GM12878 (cell line): Measurements from ENCODE around the gene CR1L. TPM values are rescaled to one million over a fixed set of nuclear protein-coding genes. Genes with fewer than 3 reads are reported as not detected.

Source experiments
- ATF7 ChIP-seq: fragments of 450-650 bp; IDR thresholded peaks from 2 replicates; pipeline ENCODE4 v1.6.1; 2016; ENCODE audit warnings: low read depth, mild to moderate bottlenecking
- BACH1 ChIP-seq: fragments of 450-650 bp; IDR thresholded peaks from 2 replicates; pipeline ENCODE4 v1.6.1; 2017; ENCODE audit warnings: mild to moderate bottlenecking, borderline replicate concordance
- CBFB ChIP-seq: IDR thresholded peaks from 2 replicates; pipeline ENCODE4 v1.6.1; 2016; ENCODE audit warnings: antibody characterized with exemption, low read depth
- EED ChIP-seq: sonication (generic); IDR thresholded peaks from 2 replicates; pipeline ENCODE4 v1.6.1; 2016; ENCODE audit warnings: antibody characterized with exemption, low read depth
- EGR1 ChIP-seq, 2 experiments: IDR thresholded peaks; 1 replicate in 1 of 2; 2 replicates in 1 of 2; pipeline ENCODE4 v1.6.1; 2011 to 2012; ENCODE audit warnings: low read depth in 2 of 2, low read length in 2 of 2, borderline replicate concordance in 1 of 2, mild to moderate bottlenecking in 1 of 2, moderate library complexity in 1 of 2
- ETV6 ChIP-seq, 2 experiments: fragments of 450-650 bp in 1 of 2; IDR thresholded peaks in 1 of 2; conservative IDR thresholded peaks in 1 of 2; 2 replicates each; pipeline ENCODE4 v1.6.1; 2014; ENCODE audit warnings: antibody characterized with exemption in 1 of 2, borderline replicate concordance in 1 of 2, low read depth in 1 of 2, mild to moderate bottlenecking in 1 of 2, moderate library complexity in 1 of 2
- HDAC2 ChIP-seq: fragments of 200-600 bp; sonication (generic); IDR thresholded peaks from 2 replicates; pipeline ENCODE4 v1.6.1; 2017
- HDAC6 ChIP-seq: fragments of 200-600 bp; sonication (generic); IDR thresholded peaks from one replicate; pipeline ENCODE4 v1.8.0; 2017; ENCODE audit warnings: antibody characterized with exemption; ENCODE audit not compliant: unreplicated experiment
- MEF2B ChIP-seq: fragments of 450-650 bp; IDR thresholded peaks from 2 replicates; pipeline ENCODE4 v1.6.1; 2018; ENCODE audit warnings: mild to moderate bottlenecking, moderate library complexity; ENCODE audit not compliant: partially characterized antibody, poor library complexity, severe bottlenecking
- NFIC ChIP-seq: IDR thresholded peaks from 2 replicates; pipeline ENCODE4 v1.6.1; 2012; ENCODE audit warnings: low read depth, mild to moderate bottlenecking, inconsistent platforms, low read length, moderate library complexity
- NR2C2 ChIP-seq: IDR thresholded peaks from 2 replicates; pipeline ENCODE4 v1.6.1; 2011; ENCODE audit warnings: borderline replicate concordance, low read depth; ENCODE audit not compliant: control insufficient read depth, insufficient read length
- POLR2AphosphoS5 ChIP-seq: IDR thresholded peaks from 2 replicates; pipeline ENCODE4 v1.6.1; 2011; ENCODE audit warnings: mild to moderate bottlenecking, low read length, inconsistent platforms
- POU2F2 ChIP-seq: IDR thresholded peaks from 3 replicates; pipeline ENCODE4 v1.6.1; 2011; ENCODE audit warnings: low read depth, mild to moderate bottlenecking, low read length, borderline replicate concordance
- PRDM15 ChIP-seq: fragments of 450-650 bp; formaldehyde crosslinking; IDR thresholded peaks from 2 replicates; pipeline ENCODE4 v1.4.0; 2020; ENCODE audit warnings: mild to moderate bottlenecking, moderate library complexity
- RAD51 ChIP-seq: fragments of 450-650 bp; IDR thresholded peaks from 2 replicates; pipeline ENCODE4 v1.6.1; 2016; ENCODE audit warnings: moderate library complexity, mild to moderate bottlenecking, inconsistent platforms
- SMARCA5 ChIP-seq: fragments of 450-650 bp; IDR thresholded peaks from 2 replicates; pipeline ENCODE4 v1.6.1; 2017; ENCODE audit warnings: mild to moderate bottlenecking
- SRF ChIP-seq, 2 experiments: IDR thresholded peaks; 2 replicates each; pipeline ENCODE4 v1.6.1; 2011; ENCODE audit warnings: low read depth in 2 of 2, low read length in 2 of 2, mild to moderate bottlenecking in 1 of 2, moderate library complexity in 1 of 2
- TAF1 ChIP-seq: IDR thresholded peaks from 2 replicates; pipeline ENCODE4 v1.6.1; 2011; ENCODE audit warnings: mild to moderate bottlenecking, low read depth, low read length, borderline replicate concordance
- TCF12 ChIP-seq: IDR thresholded peaks from 2 replicates; pipeline ENCODE4 v1.6.1; 2011; ENCODE audit warnings: low read depth, mild to moderate bottlenecking, low read length
- ZBTB40 ChIP-seq: fragments of 450-650 bp; IDR thresholded peaks from 2 replicates; pipeline ENCODE4 v1.6.1; 2016; ENCODE audit warnings: mild to moderate bottlenecking, moderate library complexity, borderline replicate concordance
- ZNF384 ChIP-seq: IDR thresholded peaks from 2 replicates; pipeline ENCODE4 v1.6.1; 2012; ENCODE audit warnings: low read depth, mild to moderate bottlenecking, low read length, improper control_type of control experiment, borderline replicate concordance
- polyA plus RNA-seq, 11 experiments: library from polyadenylated mRNA; depleted of rRNA in 4 of 11; unstranded in 6 of 11; stranded (reverse) in 5 of 11; fragments of >200 nt; fragmentation: Nextera tagmentation in 4 of 11; fragmentation: Illumina TruSeq in 1 of 11; extraction: Ambion mirVana in 4 of 11; extraction: Trizol in 1 of 11; gene quantifications; 1 replicate in 1 of 11; 2 replicates in 10 of 11; pipeline versions ENCODE4 v1.2.1 to v1.2.3, GENCODE V29; 2011 to 2016; ENCODE audit warnings: inconsistent platforms in 2 of 11, missing spikeins in 2 of 11, low read depth in 1 of 11
- total RNA-seq, 4 experiments: library from RNA; depleted of rRNA in 3 of 4; stranded (reverse); fragments of >200 nt in 3 of 4; fragmentation: Illumina TruSeq in 1 of 4; extraction: Trizol in 1 of 4; gene quantifications; 2 replicates each; pipeline versions ENCODE4 v1.2.1 to v1.2.3, GENCODE V29; 2013 to 2021
- TF ChIP-seq, protein P1 (sequence below): IDR thresholded peaks from 2 replicates; pipeline ENCODE4 v1.6.1; 2012; ENCODE audit warnings: low read depth, low read length, improper control_type of control experiment

Gene CR1L
- total and polyA plus RNA-seq, 10 of the 15 experiments (the other 5 are each of a cell fraction or from before 2014, with no cell fraction given): 0.11 TPM; not detected in 9

- TF ChIP-seq PRDM15: no peak
- no peak for TF ChIP-seq HDAC2
- no peak; the same call in 1 of the 2 replicates for TF ChIP-seq EED
- no peak; the same call in 2 of the 3 replicates for TF ChIP-seq POU2F2
- TF ChIP-seq CBFB: 0 out of 2 replicates have a peak, but pooled peaks have one; percentile 48
- TF ChIP-seq ATF7: no peak
- no peak for TF ChIP-seq NFIC
- TF ChIP-seq SRF (IDR thresholded peaks at IDR 0.05; ENCODE audit: low read depth in 2 of 2, low read length in 2 of 2): no peak
- TF ChIP-seq ZBTB40: peak; percentile 64
- no peak for TF ChIP-seq HDAC6
- TF ChIP-seq TAF1: peak; percentile 75
- peak; percentile 25; the same call in 1 of the 2 replicates for TF ChIP-seq TCF12
- TF ChIP-seq NR2C2: no peak
- 0 out of 2 replicates have a peak, but pooled peaks have one; percentile 51 for TF ChIP-seq SMARCA5
- TF ChIP-seq, protein P1, sequence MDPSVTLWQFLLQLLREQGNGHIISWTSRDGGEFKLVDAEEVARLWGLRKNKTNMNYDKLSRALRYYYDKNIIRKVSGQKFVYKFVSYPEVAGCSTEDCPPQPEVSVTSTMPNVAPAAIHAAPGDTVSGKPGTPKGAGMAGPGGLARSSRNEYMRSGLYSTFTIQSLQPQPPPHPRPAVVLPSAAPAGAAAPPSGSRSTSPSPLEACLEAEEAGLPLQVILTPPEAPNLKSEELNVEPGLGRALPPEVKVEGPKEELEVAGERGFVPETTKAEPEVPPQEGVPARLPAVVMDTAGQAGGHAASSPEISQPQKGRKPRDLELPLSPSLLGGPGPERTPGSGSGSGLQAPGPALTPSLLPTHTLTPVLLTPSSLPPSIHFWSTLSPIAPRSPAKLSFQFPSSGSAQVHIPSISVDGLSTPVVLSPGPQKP: peak; percentile 62; the same call in 1 of the 2 replicates
- peak; percentile 74 for TF ChIP-seq POLR2AphosphoS5
- TF ChIP-seq ETV6 (conservative IDR thresholded peaks at IDR 0.05 in 1 of 2, IDR thresholded peaks at IDR 0.05 in 1 of 2; ENCODE audit: borderline replicate concordance in 1 of 2, low read depth in 1 of 2): no peak
- TF ChIP-seq BACH1: no peak
- TF ChIP-seq RAD51: peak; percentile 55
- TF ChIP-seq EGR1 (IDR thresholded peaks at IDR 0.05; ENCODE audit: borderline replicate concordance in 1 of 2, low read depth in 2 of 2, low read length in 2 of 2): no peak
- no peak for TF ChIP-seq MEF2B
- TF ChIP-seq ZNF384: no peak
Measured at GRCh38 chr1:207751790-207752455, 107.0 kb downstream of the CR1L start, which contains the start of gene CD46 (continued).
